ENCODE data around the gene NSUN3. TPM values are rescaled to one million over a fixed set of nuclear protein-coding genes. Genes with fewer than 3 reads are reported as not detected.
A peak's percentile ranks its signal among the peaks of the same experiment; 100 is the strongest.

The NSUN3 gene
- total RNA-seq, 1 donor from 2014 or later = 14.0 TPM

DNA sequence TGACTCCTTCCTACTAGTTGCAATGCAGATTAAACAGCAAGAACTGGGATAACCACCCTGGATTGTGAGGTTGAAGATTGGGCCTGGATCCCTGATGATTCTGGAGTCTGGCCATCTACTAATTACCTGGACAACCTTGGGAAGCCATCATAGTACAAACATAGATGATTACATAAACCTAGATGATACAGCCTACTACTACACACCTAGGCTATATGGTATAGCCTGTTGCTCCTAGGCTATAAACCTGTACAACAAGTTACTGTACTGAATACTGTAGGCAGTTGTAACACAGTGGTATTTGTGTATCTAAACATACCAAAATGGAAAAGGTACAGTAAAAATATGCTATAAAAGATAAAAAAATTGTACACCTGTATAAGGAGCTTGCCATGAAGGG, 48.0 kb downstream of the NSUN3 start:
- no peak for ATAC-seq
- intact Hi-C loops (cut with DNase I) = no loop called here
- DNase-seq (ENCODE audit: low spot score) = no peak

GRCh38 chr3:94114666-94115065, 51.8 kb downstream of the NSUN3 start:
- intact Hi-C loops (cut with DNase I) = no loop called here
- no peak for ATAC-seq
- no peak for DNase-seq (ENCODE audit: low spot score)

- intact Hi-C loops (cut with DNase I) = no loop called here
- DNase-seq (ENCODE audit: low spot score) = no peak
These were observed 52.6 kb downstream of the NSUN3 start for GRCh38 chr3:94115482-94115881.

GRCh38 chr3:94117729-94118128, 54.9 kb downstream of the NSUN3 start:
- intact Hi-C loops (cut with DNase I) = no loop called here
- DNase-seq (ENCODE audit: low spot score) (no peak), ATAC-seq (no peak)

More at GRCh38 chr3:94115482-94115881, 52.6 kb downstream of the NSUN3 start:
- peak; percentile 55 for ATAC-seq

GRCh38 chr3:94118390-94118789, 55.5 kb downstream of the NSUN3 start:
- intact Hi-C loops (cut with DNase I) = no loop called here
- ATAC-seq (no peak), DNase-seq (ENCODE audit: low spot score) (no peak)

GRCh38 chr3:94121161-94121560, 58.3 kb downstream of the NSUN3 start:
- no peak for ATAC-seq
- intact Hi-C loops (cut with DNase I) = no loop called here
- DNase-seq (ENCODE audit: low spot score) = no peak

- DNase-seq (ENCODE audit: low spot score) (no peak), ATAC-seq (no peak)
- intact Hi-C loops (cut with DNase I) = no loop called here
These were observed 64.3 kb downstream of the NSUN3 start for GRCh38 chr3:94127115-94127514.

DNA sequence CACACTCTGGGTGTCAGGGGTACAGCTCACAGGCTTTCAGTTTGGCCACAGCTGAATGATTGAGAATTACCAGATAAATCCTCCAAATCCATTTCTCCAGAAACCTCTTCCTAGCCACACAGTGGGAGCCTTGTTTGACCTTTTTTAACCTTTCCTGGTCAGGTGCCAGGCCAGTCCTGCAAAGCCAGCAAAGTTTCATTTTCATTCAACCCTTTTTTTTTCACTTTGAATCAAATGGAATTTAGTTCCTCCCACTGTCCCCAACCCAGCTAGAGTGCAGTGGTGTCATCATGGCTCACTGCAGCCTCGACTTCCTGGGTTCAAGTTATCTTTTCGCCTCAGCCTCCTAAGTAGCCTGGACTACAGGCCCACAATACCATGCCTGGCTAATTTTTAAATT, 67.8 kb downstream of the NSUN3 start:
- intact Hi-C loops (cut with DNase I) = no loop called here
- ATAC-seq = no peak
- DNase-seq (ENCODE audit: low spot score) = no peak

- no peak for ATAC-seq
- intact Hi-C loops (cut with DNase I) = no loop called here
- no peak for DNase-seq (ENCODE audit: low spot score)
These were observed 69.9 kb downstream of the NSUN3 start for GRCh38 chr3:94132777-94133176.

DNA sequence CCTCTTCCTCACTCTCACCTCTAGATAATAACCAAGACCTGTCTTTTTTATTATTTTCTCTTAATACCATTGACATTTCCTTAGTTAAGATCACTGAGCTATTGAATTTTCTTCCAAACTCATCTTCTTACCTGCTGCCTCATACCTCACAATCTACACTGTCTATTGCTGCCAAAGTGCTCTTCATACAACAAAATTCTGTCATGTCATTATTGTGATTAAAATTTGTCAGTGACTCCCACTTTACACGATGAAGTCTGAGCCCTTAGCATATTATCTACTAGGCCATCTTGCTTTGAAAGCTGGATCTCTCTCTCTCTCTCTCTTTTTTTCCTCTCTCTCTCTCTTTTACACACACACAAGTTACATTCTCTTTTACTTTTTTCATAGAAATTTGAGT, 73.3 kb downstream of the NSUN3 start:
- intact Hi-C loops (cut with DNase I) = no loop called here
- ATAC-seq (no peak), DNase-seq (ENCODE audit: low spot score) (no peak)

DNA sequence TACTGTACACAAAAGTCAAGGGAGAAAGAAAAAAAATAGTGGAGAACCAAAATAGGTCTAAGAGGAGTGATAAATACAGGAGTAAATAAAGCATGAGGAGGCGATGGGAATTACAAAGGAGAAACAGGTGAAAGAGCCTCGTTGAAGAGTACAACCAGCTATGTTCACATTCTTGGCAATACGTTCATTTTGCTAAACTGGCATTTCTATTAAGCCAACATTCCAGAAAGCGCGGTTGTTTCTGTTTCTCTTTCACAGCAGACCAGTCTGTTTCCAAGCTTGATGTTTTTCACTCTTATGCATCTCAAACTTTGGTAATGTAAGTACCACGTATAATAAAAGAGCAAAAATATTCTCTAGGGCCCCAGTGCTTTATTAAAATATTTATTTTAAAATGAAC, 74.5 kb downstream of the NSUN3 start:
- ATAC-seq = no peak
- no peak for DNase-seq (ENCODE audit: low spot score)
- intact Hi-C loops (cut with DNase I) = no loop called here

DNA sequence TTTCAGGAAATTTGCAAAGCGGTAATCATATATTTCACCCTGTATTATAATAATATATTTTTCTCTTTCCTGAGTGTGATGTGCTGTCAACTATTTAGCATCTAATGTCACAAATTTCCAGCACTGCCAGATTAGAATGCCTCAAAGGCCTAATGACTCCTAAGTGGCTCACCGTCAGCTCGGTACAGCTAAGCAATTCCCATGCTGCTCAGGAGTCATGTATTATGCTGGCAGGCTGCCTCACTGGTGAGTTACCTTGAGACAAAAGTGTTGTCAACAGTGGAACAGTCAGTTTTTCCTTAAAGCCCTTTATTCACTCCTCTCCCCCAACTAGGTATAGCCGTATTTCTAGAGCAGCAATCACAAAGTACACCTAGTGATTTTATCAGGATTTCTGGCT, 83.6 kb downstream of the NSUN3 start:
- no peak for ATAC-seq

DNA sequence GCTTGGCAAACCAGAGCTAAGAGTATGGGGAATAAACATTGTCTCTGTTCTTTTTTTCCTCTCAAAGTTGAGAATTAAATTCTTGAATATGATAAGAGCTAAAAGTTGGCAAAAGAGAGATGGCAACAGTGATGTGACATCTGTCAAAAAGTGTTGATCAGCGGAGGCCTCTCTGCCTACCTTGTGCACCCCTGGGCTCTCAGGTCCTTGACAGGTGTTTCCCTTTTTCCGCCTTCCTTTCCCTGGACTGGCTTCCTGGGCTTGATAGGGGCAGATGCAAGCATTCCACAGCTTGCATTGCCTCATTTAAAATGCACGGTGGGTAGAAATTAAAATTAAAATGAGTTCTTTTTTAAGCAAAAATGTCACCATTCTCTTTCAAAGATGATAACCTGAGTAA, 84.2 kb downstream of the NSUN3 start:
- DNase-seq (ENCODE audit: low spot score) = no peak

More for the DNA sequence above, 83.6 kb downstream of the NSUN3 start:
- DNase-seq (ENCODE audit: low spot score) = no peak
- intact Hi-C loops (cut with DNase I) = no loop called here

GRCh38 chr3:94150113-94150512, 87.3 kb downstream of the NSUN3 start:
- intact Hi-C loops (cut with DNase I) = no loop called here
- no peak for DNase-seq (ENCODE audit: low spot score)
- no peak for ATAC-seq

More for the DNA sequence above, 84.2 kb downstream of the NSUN3 start:
- no peak for ATAC-seq
- intact Hi-C loops (cut with DNase I) = no loop called here

- DNase-seq (ENCODE audit: low spot score) (no peak), ATAC-seq (no peak)
- intact Hi-C loops (cut with DNase I) = no loop called here
These were observed 93.8 kb downstream of the NSUN3 start for GRCh38 chr3:94156626-94157025.

GRCh38 chr3:94158512-94158911, 95.7 kb downstream of the NSUN3 start:
- DNase-seq (ENCODE audit: low spot score) = no peak
- ATAC-seq = peak; percentile 80
- intact Hi-C loops (cut with DNase I) = no loop called here

DNA sequence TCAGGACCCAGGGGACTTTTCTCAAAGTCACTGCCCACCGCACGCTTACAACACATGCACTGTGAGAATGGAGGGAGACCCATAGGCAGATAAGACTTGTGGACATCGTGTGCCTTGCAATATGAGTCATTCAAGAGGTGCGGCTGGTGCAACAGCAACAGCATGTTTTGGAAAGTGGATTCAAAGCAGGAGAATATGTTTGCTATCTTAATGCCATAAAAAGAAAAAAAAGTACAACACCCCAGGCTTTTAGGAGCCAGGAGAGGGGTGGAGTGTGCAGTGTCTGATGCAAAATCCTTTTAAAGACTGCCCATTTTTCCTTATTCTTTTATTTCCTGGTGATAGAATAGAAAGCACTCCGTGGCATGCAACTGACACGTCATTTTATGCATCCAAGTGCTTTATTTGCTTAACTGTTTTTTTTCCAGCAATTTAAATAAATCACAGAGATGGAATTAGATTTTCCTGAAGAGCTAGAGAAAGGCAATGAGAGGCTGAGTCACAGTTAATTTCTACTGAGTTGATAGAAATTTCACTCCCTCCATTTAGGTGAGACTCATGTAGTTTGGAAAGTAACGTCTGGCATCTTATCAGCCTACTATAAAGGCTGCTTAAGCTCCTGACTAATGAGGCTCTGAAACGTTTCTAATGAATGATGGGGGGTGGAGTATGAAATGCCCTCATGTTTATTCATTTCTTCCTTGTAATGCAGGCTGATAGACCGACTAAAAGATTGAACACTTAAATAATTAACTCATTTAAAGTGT, 96.4 kb downstream of the NSUN3 start:
- no peak for DNase-seq (ENCODE audit: low spot score)
- peak; percentile 87 for ATAC-seq
- intact Hi-C loops (cut with DNase I) = no loop called here

- no peak for ATAC-seq
- intact Hi-C loops (cut with DNase I) = no loop called here
- DNase-seq (ENCODE audit: low spot score) = no peak
These were observed 99.8 kb downstream of the NSUN3 start for GRCh38 chr3:94162700-94163099.

- no peak for ATAC-seq
- DNase-seq (ENCODE audit: low spot score) = no peak
- intact Hi-C loops (cut with DNase I) = no loop called here
These were observed 104.5 kb downstream of the NSUN3 start for GRCh38 chr3:94167346-94167745.

DNA sequence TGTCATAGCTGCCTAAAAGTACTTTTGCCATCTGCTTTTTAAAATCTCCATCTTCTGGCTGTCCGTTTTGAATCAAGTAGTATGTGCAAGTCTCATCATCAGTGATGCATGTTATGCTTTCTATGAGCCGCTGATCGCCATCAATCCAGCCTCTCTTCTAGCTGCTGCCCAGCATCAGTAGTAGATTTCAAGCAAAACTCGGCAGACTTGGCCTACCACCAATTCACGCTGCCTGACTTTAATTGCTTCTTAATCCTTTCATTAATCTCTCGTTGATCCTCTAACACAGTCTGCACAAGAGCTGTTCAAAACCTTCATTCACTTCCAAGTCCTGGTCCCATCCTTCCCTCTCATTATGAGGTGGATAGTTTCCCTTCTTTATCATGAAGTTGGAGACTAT, 104.9 kb downstream of the NSUN3 start:
- intact Hi-C loops (cut with DNase I) = no loop called here
- ATAC-seq (no peak), DNase-seq (ENCODE audit: low spot score) (no peak)

- intact Hi-C loops (cut with DNase I) = no loop called here
- no peak for DNase-seq (ENCODE audit: low spot score)
- ATAC-seq = no peak
These were observed 109.1 kb downstream of the NSUN3 start for GRCh38 chr3:94171954-94172353.

Data from sciatic nerve (tissue), 2 donors.